Astrocyte (in vitro differentiated cells and primary cell): ENCODE data around the gene RAB11FIP5. TPM values are rescaled to one million over a fixed set of nuclear protein-coding genes. Genes with fewer than 3 reads are reported as not detected.

Experiments
- DNase-seq: peaks from one replicate; pipeline ENCODE4 v3.0.0-alpha.2; 2010; ENCODE audit warnings: low read depth
- FAIRE-seq: peaks from 2 replicates; lab custom pipeline; 2011; peaks lifted over from hg19 to GRCh38; lab: Jason Lieb, UNC
- H2AFZ ChIP-seq: 2 replicates; pipeline ENCODE4 v1.6.0; 2012; ENCODE audit warnings: low read depth, low read length, inconsistent platforms
- H3K27ac ChIP-seq: 2 replicates; pipeline ENCODE4 v1.5.1; 2011; ENCODE audit warnings: low read depth, low read length, inconsistent platforms
- H3K27me3 ChIP-seq: 2 replicates; pipeline ENCODE4 v1.6.0; 2011; ENCODE audit warnings: low read length, inconsistent platforms; ENCODE audit not compliant: insufficient read depth
- H3K36me3 ChIP-seq: 2 replicates; pipeline ENCODE4 v1.5.1; 2011; ENCODE audit warnings: low read length, inconsistent platforms; ENCODE audit not compliant: insufficient read depth
- H3K4me1 ChIP-seq: 2 replicates; pipeline ENCODE4 v1.5.1; 2011; ENCODE audit warnings: low read length, inconsistent platforms; ENCODE audit not compliant: insufficient read depth
- H3K4me2 ChIP-seq: 2 replicates; pipeline ENCODE4 v1.6.0; 2012; ENCODE audit warnings: low read length, inconsistent platforms
- H3K4me3 ChIP-seq: 2 replicates; pipeline ENCODE4 v1.5.1; 2011; ENCODE audit warnings: low read depth, mild to moderate bottlenecking, low read length, inconsistent platforms; ENCODE audit not compliant: insufficient read depth
- H3K79me2 ChIP-seq: 2 replicates; pipeline ENCODE4 v1.6.0; 2012; ENCODE audit warnings: mild to moderate bottlenecking, low read length, inconsistent platforms; ENCODE audit not compliant: insufficient read depth
- H3K9ac ChIP-seq: 2 replicates; pipeline ENCODE4 v1.6.0; 2012; ENCODE audit warnings: mild to moderate bottlenecking, low read length, inconsistent platforms
- H3K9me3 ChIP-seq: 2 replicates; pipeline ENCODE4 v1.5.1; 2012; ENCODE audit warnings: low read depth, mild to moderate bottlenecking, low read length, inconsistent platforms; ENCODE audit not compliant: insufficient read depth
- H4K20me1 ChIP-seq: 2 replicates; pipeline ENCODE4 v1.6.0; 2012; ENCODE audit warnings: low read length, inconsistent platforms; ENCODE audit not compliant: insufficient read depth
- H3K27ac Mint-ChIP-seq: one replicate; pipeline ENCODE4 v1.8.0; 2021; ENCODE audit warnings: mild to moderate bottlenecking, mixed read lengths; ENCODE audit not compliant: unreplicated experiment
- H3K27me3 Mint-ChIP-seq: one replicate; pipeline ENCODE4 v1.8.0; 2021; ENCODE audit warnings: low read depth, mixed read lengths; ENCODE audit not compliant: unreplicated experiment
- H3K36me3 Mint-ChIP-seq: one replicate; pipeline ENCODE4 v1.8.0; 2021; ENCODE audit warnings: low read depth, mixed read lengths; ENCODE audit not compliant: unreplicated experiment
- H3K4me1 Mint-ChIP-seq: one replicate; pipeline ENCODE4 v1.8.0; 2021; ENCODE audit warnings: low read depth, mixed read lengths; ENCODE audit not compliant: unreplicated experiment
- H3K4me3 Mint-ChIP-seq: one replicate; pipeline ENCODE4 v1.8.0; 2021; ENCODE audit warnings: mild to moderate bottlenecking, moderate library complexity, mixed read lengths; ENCODE audit not compliant: unreplicated experiment
- H3K9me3 Mint-ChIP-seq: one replicate; pipeline ENCODE4 v1.8.0; 2021; ENCODE audit warnings: mild to moderate bottlenecking, mixed read lengths; ENCODE audit not compliant: unreplicated experiment
- EZH2 ChIP-seq: IDR thresholded peaks from 2 replicates; pipeline ENCODE4 v1.6.1; 2012; ENCODE audit warnings: mild to moderate bottlenecking, low read length, inconsistent platforms; ENCODE audit not compliant: insufficient read depth
- total RNA-seq: library from RNA; stranded (reverse); gene quantifications from 2 replicates; pipeline ENCODE4 v1.2.1, GENCODE V29; 2021
- TF ChIP-seq, protein P1 (sequence below): IDR thresholded peaks from 2 replicates; pipeline ENCODE4 v1.5.1; 2011; ENCODE audit warnings: low read depth, mild to moderate bottlenecking, inconsistent platforms, low read length, moderate library complexity; ENCODE audit not compliant: insufficient read depth

RAB11FIP5 gene
- total RNA-seq, 1 donor from 2014 or later = 56.0 TPM

DNA sequence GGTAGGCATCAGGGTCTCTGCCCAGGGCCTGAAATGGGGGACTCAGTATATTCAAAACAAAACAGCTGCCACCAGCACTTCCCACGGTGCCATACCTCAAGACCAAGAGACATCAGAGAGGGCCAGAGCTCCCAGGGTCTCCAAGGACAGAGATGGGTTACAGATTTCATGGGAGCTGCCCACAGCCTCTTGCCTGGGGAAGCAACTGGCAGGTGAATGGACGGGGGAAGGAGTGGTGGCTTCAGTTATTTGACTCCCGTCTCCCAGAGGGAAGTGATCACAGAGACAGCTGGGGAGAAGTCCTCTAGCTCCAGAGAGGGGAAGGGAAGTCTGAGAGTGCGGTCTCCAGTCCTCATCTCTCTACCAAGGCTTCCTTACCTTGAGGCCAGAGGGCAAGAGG, 25.4 kb downstream of the RAB11FIP5 start:
- DNase-seq (no peak), FAIRE-seq (no peak)
- no peaks in the 10 kb centered on the region for H3K9me3 ChIP-seq
- H3K9me3 Mint-ChIP-seq = no peaks in the 10 kb centered on the region
- H3K4me2 ChIP-seq = peak overlapping the region; percentile 78
- peak overlapping the region; percentile 50 for H3K27ac Mint-ChIP-seq
- H3K27ac ChIP-seq = no peak overlapping the region
- H3K36me3 Mint-ChIP-seq = peaks cover 10% of the 10 kb centered on the region
- peaks cover 5% of the 10 kb centered on the region for H3K36me3 ChIP-seq
- H3K27me3 ChIP-seq = no peaks in the 10 kb centered on the region
- no peaks in the 10 kb centered on the region for H3K27me3 Mint-ChIP-seq
- H3K79me2 ChIP-seq = peaks cover 96% of the 10 kb centered on the region
- no peak overlapping the region for H2AFZ ChIP-seq
- peak overlapping the region; percentile 50 for H3K4me3 Mint-ChIP-seq
- H4K20me1 ChIP-seq = peaks cover 75% of the 10 kb centered on the region
- no peak overlapping the region for H3K9ac ChIP-seq
- no peak overlapping the region for H3K4me3 ChIP-seq
- H3K4me1 ChIP-seq = peaks cover 52% of the 10 kb centered on the region
- TF ChIP-seq EZH2 = no peak
- TF ChIP-seq, protein P1, sequence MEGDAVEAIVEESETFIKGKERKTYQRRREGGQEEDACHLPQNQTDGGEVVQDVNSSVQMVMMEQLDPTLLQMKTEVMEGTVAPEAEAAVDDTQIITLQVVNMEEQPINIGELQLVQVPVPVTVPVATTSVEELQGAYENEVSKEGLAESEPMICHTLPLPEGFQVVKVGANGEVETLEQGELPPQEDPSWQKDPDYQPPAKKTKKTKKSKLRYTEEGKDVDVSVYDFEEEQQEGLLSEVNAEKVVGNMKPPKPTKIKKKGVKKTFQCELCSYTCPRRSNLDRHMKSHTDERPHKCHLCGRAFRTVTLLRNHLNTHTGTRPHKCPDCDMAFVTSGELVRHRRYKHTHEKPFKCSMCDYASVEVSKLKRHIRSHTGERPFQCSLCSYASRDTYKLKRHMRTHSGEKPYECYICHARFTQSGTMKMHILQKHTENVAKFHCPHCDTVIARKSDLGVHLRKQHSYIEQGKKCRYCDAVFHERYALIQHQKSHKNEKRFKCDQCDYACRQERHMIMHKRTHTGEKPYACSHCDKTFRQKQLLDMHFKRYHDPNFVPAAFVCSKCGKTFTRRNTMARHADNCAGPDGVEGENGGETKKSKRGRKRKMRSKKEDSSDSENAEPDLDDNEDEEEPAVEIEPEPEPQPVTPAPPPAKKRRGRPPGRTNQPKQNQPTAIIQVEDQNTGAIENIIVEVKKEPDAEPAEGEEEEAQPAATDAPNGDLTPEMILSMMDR = no peak
- peaks cover 62% of the 10 kb centered on the region for H3K4me1 Mint-ChIP-seq

GRCh38 chr2:73085691-73086090, 27.1 kb downstream of the RAB11FIP5 start:
- H3K79me2 ChIP-seq = peaks cover 91% of the 10 kb centered on the region
- H3K27me3 ChIP-seq = no peaks in the 10 kb centered on the region
- Mint-ChIP-seq H3K4me1 (peaks cover 46% of the 10 kb centered on the region), H3K9me3 (no peaks in the 10 kb centered on the region), H3K27ac (peak overlapping the region; percentile 69), H3K27me3 (no peaks in the 10 kb centered on the region), H3K4me3 (peak overlapping the region; percentile 68), H3K36me3 (peaks cover 10% of the 10 kb centered on the region)
- peaks cover 5% of the 10 kb centered on the region for H3K36me3 ChIP-seq
- FAIRE-seq = peak; percentile 67
- H3K4me1 ChIP-seq = peaks cover 45% of the 10 kb centered on the region
- no peak overlapping the region for H2AFZ ChIP-seq
- peak overlapping the region; percentile 65 for H3K9ac ChIP-seq
- TF ChIP-seq, protein P1 = peak; percentile 83
- no peak for TF ChIP-seq EZH2
- no peak overlapping the region for H3K27ac ChIP-seq
- peaks cover 78% of the 10 kb centered on the region for H4K20me1 ChIP-seq
- peak overlapping the region; percentile 69 for H3K4me2 ChIP-seq
- H3K4me3 ChIP-seq = no peak overlapping the region
- no peaks in the 10 kb centered on the region for H3K9me3 ChIP-seq
- no peak for DNase-seq

- Histone ChIP-seq H3K4me3 (no peak overlapping the region), H2AFZ (no peak overlapping the region), H4K20me1 (peaks cover 78% of the 10 kb centered on the region), H3K27ac (no peak overlapping the region), H3K36me3 (peaks cover 5% of the 10 kb centered on the region), H3K4me2 (peak overlapping the region; percentile 69), H3K4me1 (peaks cover 37% of the 10 kb centered on the region), H3K9ac (peak overlapping the region; percentile 65), H3K79me2 (peaks cover 91% of the 10 kb centered on the region), H3K9me3 (no peaks in the 10 kb centered on the region), H3K27me3 (no peaks in the 10 kb centered on the region)
- TF ChIP-seq, protein P1 = no peak
- TF ChIP-seq EZH2 = no peak
- Mint-ChIP-seq H3K4me3 (peak overlapping the region; percentile 47), H3K4me1 (peaks cover 41% of the 10 kb centered on the region), H3K27ac (no peak overlapping the region), H3K27me3 (no peaks in the 10 kb centered on the region), H3K9me3 (no peaks in the 10 kb centered on the region), H3K36me3 (peaks cover 10% of the 10 kb centered on the region)
- FAIRE-seq (no peak), DNase-seq (no peak)
Measured at GRCh38 chr2:73084971-73085370, 27.8 kb downstream of the RAB11FIP5 start.
